ENCODE measurements around the gene BHMT2. TPM values are rescaled to one million over a fixed set of nuclear protein-coding genes. Genes with fewer than 3 reads are reported as not detected.

Gene BHMT2
- total RNA-seq, 1 experiment from 2014 or later: not detected

- no peak for DNase-seq (ENCODE audit: low read depth)
Measured at GRCh38 chr5:79062436-79062835, 7.1 kb upstream of the BHMT2 start.

GRCh38 chr5:79070350-79070667 lies 742 bp downstream of the BHMT2 start:
- DNase-seq (ENCODE audit: low read depth): no peak

DNA sequence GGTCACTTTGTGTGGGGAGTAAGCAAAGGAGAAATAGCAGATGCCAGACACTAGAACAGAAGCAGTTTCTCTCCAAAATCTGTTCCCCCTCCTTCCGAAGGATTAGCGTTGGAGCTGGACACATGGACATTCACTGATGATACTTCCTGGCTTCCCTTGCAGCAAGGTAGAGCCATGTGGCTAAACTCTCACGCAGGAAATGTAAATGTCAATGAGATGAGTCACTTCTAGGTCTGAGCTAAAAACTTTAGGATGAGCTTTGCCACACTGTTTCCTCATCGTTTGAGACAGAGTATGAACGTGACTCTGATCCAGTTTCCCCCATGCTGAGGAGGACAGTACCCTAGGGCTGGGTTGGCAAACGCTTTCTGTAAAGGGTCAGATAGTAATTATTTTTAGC lies 5.1 kb downstream of the BHMT2 start:
- peak; percentile 78 for DNase-seq (ENCODE audit: low read depth)

DNA sequence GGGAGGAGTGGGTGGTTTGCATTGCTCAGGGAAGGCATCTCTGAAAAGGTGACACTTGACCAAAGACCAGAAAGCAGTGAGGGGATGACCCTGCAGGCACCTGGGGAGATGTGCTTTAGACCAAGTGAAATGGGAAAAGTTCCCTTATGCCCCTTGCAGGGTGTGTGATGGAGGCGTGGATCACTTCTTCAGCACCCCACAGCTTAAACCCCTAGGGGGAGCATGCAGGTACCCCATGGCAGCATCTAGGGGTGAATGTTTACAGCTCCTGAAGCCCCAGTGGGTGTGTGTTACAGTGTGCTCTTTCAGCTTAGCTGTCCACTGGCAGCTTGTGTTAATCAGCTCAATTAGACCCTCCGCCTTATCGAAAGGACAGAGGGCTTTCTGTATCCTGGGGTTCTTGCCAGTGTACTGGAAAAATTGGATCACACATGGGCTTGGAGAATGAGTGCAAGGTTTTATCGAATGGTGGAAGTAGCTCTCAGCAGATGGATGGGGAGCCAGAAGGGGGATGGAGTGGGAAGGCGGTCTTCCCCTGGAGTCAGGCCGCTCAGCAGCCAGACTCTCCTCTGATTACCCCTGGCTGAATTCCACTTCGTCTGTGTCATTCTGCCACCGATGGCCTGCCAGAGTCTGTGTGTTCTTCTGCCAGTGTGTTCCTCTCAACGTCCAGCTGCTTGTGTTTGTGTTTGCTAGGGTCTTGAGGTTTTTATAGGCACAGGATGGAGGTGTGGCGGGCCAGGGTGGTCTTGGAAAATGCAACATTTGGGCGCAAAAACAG lies 6.3 kb downstream of the BHMT2 start:
- peak; percentile 5 for DNase-seq (ENCODE audit: low read depth)

DNA sequence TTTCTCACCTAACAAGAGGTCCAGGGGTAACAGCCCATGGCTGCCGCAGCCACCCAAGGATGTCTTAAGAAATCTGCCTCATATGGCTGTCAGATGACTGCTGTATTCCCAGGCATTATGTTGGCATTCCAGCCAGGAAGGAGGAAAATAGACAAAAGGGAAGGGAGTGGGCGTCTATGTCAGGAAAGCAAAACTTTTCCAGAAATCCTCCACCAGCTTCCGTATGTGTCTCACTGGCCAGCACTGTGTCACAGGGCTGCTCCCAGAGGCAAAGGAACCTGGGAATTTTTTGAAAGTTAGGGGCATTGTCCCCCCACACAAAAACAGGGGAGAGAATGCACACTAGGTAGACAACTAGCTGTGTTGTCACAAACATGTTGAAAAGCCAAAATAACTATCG lies 7.3 kb downstream of the BHMT2 start:
- no peak for DNase-seq (ENCODE audit: low read depth)

DNA sequence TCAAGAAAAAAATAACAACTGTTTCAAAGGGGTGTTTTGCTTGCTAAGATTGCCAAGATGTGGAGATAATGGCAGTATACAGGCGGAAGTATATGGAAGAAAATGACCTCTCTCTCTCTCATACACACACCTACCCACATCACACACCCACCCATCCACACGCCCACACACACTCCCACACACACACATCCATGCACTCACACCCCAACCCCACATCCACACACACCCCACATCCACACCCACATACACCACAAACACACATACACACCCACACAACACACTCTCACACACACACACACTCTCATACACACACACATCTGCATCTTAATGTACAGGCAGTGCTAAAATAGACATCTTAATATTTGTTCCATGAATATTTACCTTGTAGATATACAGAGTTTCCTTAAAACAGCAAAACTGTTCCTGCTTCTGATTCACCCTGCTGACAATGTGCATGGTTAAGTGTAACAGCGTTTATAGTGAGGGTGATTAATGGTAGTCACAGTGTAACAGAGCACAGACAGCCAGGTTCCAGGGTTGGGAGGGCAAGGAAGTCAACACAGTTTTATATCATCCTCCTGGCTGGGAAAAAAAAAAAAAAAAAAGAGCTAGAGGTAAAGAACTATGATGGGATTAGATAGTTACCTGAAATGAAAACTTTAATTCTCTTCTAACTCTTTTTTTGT lies 8.3 kb downstream of the BHMT2 start:
- peak; percentile 31 for DNase-seq (ENCODE audit: low read depth)

- DNase-seq (ENCODE audit: low read depth): no peak
Measured at GRCh38 chr5:79080804-79081203, 11.2 kb downstream of the BHMT2 start.

GRCh38 chr5:79081779-79082178 lies 12.2 kb downstream of the BHMT2 start:
- no peak for DNase-seq (ENCODE audit: low read depth)

GRCh38 chr5:79086116-79086515 lies 16.5 kb downstream of the BHMT2 start:
- peak; percentile 66 for DNase-seq (ENCODE audit: low read depth)

- no peak for DNase-seq (ENCODE audit: low read depth)
Measured at GRCh38 chr5:79088507-79088906, 18.9 kb downstream of the BHMT2 start.

GRCh38 chr5:79091064-79091463 lies 21.5 kb downstream of the BHMT2 start:
- no peak for DNase-seq (ENCODE audit: low read depth)

- DNase-seq (ENCODE audit: low read depth): no peak
Measured at GRCh38 chr5:79093762-79094161, 24.2 kb downstream of the BHMT2 start.

DNA sequence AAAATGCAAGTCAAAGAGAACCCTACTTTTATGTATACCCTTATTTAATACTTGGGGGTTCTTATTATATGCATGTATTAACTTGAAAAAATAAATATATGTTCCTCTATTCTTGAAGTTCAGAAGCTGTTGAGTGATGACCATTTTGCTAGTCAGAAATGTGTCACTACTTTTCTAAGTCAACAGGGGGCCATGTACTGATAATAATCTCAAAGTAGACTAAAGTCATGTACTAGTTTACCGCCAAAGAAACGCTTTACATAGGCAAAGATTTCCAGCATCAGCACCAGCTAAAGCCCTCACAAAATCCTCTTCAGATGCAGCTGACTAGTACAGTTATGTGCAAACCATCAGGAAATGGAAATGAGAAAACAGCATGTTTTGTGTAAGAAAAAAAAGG lies 36.3 kb downstream of the BHMT2 start:
- DNase-seq (ENCODE audit: low read depth): no peak

DNA sequence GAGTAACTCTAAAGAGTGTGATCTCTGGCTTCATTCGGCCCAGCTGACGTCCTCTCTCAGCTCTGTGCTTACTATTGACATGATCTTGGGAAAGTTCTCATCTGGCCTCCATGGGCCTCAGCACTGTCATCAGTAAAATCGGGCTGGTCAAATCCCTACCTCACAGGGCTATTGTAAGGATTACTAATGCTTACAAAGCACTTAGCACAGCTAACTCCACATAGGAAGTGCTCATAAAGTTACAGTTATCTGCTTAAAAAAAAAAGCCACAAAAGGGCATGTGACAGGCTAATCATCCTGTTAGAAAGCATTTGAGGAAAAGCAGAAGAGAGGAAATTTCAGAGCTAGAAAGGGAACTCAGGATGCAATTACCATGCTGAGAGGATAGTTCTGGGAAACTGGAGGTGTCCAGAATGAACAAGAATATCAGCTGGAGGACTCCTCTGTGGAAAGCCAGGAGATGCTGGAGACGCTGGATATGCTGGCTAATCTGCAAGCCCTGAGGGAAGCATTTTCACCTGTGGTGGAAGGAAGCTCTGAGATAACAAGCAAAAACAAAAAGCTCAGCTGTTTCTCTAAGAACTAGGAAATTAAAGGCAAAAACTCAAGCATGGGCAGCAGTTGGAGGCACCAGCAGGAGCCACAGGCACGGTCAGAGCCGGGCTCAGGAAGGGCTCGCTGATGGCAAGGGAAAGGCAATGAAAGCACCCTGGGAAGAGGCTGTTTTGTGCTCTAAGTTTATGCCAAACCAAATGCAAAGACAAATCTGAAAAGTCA lies 37.6 kb downstream of the BHMT2 start:
- peak; percentile 54 for DNase-seq (ENCODE audit: low read depth)

GRCh38 chr5:79108086-79108485 lies 38.5 kb downstream of the BHMT2 start:
- no peak for DNase-seq (ENCODE audit: low read depth)

GRCh38 chr5:79108792-79109191 lies 39.2 kb downstream of the BHMT2 start:
- no peak for DNase-seq (ENCODE audit: low read depth)

DNA sequence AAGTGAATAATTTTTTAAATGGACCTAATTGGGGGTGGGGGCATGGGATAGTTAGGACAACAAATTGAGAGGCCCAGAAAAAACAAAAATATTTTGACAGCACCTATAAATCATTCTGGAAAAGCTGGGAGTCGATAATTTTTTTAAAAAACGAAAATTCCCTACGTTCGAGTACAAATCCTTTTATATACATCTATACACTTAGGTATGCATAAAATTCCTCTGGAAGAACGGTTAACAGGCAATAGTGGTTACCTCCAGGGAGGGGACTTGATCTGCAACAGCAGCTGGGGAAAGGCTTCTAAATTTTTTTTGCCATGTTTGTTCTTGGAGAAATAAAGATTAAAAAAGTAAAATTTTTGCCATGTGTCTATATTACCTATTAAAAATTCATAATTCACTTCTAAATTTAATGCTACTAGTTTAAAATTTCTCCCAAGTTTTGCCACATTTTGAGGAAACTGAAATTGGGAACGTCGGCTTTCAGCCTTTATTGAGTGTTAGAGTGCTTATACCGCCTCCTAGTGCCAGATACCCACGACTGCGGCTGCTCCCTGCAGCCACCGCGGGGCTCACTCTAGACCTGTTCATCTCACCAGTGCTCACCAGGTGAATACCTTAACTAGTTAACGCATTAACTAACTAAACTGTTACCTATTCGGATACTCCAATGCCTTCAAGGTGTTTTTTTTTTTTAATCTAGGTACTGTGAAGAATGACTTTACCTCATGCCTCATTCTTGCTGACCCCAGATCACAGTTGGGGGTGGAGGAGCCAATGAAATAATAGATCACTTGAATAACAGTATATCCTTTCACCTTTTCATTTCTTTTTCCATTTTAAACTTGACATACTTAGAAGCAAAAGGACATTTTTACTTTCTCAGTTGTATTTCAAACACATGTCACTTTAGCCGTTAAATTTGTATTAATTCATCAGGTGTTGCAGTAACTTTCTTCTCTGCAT lies 40.2 kb downstream of the BHMT2 start:
- no peak for DNase-seq (ENCODE audit: low read depth)

GRCh38 chr5:79111387-79111959 lies 41.9 kb downstream of the BHMT2 start, which contains the start of gene BHMT:
Gene BHMT (plus strand): TSS chr5:79111809. CDS start chr5:79111886, 77 bp downstream.
- no peak for DNase-seq (ENCODE audit: low read depth)

- DNase-seq (ENCODE audit: low read depth): no peak
Measured at GRCh38 chr5:79111960-79112702, 42.6 kb downstream of the BHMT2 start.

DNA sequence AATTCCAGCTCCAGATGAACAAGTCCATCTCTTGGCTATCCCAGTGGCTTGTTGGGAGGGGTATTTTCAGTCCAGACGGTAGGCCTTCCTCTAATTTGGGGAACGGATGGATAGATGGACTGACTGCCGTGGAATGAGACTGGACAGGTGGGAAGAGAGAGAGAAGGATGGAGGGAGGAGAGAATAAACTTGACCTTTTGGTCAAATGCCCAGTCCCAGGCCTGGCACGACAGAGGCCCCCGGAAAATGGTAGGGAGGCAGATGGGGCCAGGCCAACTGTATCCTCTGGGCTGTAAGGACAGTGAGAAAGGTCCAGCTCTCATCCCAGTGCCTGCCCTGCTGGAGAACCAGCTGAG lies 43.1 kb downstream of the BHMT2 start:
- no peak for DNase-seq (ENCODE audit: low read depth)

GRCh38 chr5:79119486-79119885 lies 49.9 kb downstream of the BHMT2 start:
- no peak for DNase-seq (ENCODE audit: low read depth)

Measured in M059J (cell line).